HG02588 (cell line): Measurements from ENCODE around the gene TUBGCP3.
"Not testable (repeated sequence)": the region's sequence is repeated elsewhere in the genome, so short reads cannot be mapped to it uniquely, and the experiment has no call there.

Experiments
- ATAC-seq: cut with Tn5 transposase; IDR thresholded peaks from one replicate; pipeline ENCODE4 v1.9.1; 2021; ENCODE audit warnings: mild to moderate bottlenecking, moderate library complexity; ENCODE audit not compliant: unreplicated experiment

The TUBGCP3 gene

DNA sequence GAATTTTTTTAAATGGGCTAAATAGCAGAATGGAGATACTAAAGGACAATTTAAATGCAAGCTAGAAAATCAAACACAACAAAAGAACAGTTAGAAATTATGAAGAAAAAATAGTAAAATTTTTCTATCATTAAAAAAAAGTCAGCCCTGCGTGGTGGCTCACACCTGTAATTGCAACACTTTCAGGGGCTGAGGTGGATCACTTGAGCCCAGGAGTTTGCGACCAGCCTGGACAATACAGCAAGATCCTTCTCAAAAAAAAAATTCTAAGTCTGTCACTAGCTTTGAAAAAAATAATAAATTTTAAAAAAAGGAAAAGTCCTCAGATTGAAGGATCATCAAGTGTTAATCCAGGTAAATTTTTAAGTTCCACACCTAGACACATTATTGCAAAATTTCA is 7.7 kb downstream of the TUBGCP3 start:
- ATAC-seq, result no peak

DNA sequence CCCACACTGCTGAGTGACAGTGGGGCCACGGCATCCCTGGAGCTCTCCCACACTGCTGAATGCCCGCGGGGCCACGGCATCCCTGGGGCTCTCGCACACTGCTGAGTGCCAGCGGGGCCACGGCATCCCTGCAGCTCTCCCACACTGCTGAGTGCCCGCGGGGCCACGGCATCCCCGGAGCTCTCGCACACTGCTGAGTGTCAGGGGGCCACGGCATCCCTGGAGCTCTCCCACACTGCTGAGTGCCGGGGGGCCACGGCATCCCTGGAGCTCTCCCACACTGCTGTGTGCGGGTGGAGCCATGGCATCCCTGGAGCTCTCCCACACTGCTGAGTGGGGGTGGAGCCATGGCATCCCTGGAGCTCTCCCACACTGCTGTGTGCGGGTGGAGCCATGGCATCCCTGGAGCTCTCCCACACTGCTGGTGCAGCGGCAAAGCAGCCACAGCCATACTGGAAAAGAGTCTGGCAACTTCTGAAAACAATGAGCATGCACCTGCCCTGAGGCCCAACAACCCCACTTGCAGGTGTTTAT is 8.6 kb downstream of the TUBGCP3 start:
- no peak for ATAC-seq

DNA sequence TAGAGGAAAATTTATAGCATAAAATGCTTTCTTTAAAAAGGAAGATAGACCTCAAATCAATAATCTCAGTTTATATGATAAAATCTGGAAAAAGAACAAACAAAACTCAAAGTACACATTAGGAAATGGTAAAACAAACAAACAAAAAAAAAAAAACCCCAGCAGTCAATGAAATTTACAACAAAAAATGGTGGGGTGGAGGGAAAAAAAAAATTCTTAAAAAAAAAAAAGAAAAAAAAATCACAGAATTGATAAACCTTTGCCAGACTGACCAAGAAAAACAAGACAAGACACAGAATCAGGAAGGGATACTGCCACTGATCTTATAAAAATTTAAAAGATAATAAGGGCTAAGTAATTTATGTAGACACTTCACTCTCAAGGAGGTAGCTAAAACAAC is 11.2 kb downstream of the TUBGCP3 start:
- ATAC-seq, result no peak

DNA sequence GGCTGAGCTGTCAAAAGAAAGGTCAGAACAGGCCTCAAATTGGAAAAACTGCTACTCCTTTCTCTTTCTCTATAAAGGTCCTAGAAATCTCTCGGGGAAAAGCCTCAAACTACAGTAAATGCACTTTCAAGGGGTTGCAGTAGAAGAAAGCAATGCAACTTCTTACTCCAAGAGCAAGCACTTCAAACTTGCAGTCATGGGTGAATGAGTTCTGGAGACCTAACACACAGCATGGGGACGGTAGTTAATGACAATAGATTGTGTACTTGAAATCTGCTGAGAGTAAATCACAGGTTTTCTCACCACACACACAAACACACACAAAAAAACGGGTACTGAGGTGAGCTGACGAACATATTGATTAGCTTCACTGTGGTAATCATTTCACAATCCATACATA is 11.8 kb downstream of the TUBGCP3 start:
- ATAC-seq, result no peak

DNA sequence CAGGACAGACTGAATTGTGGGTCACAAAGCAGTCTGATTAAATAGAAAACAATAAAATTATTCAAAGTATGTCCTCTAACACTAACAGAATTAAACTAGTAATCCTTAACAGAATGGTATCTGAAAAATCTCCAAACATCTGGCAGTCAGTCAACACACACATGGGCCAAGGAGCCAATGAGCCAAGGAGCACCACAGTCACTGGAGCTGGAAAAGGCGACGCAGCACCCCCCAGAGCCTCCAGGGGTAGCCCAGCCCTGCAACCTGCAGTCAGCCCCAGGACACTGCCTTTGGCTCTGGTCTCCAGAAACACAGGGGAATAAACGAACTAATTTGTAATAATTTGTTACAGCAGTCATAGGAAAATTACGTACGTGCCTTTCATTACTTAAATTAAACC is 12.3 kb downstream of the TUBGCP3 start:
- no peak for ATAC-seq

DNA sequence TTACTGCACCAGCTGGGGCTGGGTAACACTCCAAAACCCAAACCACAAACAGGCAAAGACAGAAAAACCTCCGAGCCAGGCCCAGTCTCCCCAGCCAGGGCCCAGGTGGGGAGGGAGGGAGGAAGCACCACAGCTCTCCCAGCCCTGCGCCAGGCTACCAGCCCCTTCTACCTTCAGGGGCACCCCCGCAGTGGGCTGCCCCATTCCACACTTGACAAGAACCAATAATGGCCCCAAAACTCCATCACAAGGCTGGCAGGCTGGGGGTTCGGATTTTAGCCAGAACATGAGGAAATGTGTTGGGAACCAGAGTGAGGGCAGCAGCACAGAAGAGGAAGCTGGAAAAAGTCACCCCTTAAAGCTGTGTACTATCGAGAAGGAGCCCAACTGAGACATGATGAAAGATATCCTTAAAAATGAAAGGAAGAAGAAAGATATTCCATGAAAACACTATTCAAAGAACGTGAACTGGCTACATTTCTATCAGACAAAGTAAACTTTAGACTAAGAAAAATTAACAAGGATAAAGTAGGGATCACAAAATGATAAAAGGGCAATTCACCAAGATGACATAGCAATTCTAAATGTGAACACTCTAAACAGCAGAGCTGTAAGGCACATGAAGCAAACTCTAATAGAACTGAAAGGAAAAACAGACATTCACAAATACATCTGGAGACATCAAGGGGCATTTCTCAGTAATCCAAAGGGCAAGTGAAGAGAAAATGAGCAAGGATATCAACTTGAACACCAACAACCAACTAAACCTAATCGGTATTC is 12.9 kb downstream of the TUBGCP3 start:
- no peak for ATAC-seq

DNA sequence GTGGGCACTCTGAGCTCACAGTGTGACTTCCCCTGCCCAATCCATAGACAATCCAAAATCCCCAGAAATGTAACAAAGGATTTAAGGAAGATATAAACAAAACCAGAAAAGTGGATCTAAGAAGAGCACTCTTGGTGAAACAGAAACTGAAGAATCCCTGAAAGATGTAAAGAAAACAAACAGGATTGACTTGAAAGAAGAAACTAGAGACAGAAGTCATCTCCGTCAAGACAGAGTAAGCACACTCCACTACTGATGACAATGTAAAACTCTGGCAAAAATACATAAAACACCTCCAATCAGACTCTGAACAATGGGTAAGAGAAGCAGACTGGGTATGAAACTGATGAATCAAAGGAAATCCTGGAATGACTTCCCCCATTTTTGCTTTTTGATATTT is 13.5 kb downstream of the TUBGCP3 start:
- ATAC-seq, result no peak

DNA sequence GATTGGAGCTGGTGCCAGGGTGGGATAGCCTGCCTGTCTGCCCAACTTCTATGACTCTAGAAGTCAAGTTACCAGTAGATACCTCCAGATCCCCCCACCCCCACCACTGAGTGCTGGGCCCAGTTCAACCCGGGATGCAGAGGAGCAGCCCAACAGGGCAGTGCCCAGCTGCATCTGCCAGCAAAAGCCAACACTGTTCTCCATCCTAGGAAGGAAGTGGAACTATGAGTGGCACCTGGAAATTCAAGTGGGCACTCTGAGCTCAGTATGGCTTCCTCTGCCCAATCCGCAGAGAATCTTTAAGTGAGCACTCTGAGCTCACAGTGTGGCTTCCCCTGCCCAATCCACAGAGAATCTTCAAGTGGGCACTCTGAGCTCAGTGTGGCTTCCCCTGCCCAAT is 14.2 kb downstream of the TUBGCP3 start:
- no peak for ATAC-seq

DNA sequence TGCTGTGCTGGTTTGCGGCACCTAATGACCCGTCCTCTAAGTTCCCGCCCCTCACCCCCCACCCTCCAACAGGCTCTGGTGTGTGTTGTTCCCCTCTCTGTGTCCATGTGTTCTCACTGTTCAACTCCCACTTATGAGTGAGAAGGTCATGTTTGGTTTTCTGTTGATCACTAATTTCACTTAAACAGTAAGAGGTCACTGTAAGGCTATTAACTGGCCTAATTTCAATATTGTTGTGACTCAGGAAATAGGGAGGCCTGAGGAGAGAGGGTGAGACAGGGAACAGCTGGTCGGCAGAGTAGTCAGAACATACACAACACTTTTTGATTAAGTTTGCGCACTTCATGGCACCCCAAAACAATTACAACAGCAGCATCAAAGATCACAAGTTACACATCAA is 15.6 kb downstream of the TUBGCP3 start:
- no peak for ATAC-seq

DNA sequence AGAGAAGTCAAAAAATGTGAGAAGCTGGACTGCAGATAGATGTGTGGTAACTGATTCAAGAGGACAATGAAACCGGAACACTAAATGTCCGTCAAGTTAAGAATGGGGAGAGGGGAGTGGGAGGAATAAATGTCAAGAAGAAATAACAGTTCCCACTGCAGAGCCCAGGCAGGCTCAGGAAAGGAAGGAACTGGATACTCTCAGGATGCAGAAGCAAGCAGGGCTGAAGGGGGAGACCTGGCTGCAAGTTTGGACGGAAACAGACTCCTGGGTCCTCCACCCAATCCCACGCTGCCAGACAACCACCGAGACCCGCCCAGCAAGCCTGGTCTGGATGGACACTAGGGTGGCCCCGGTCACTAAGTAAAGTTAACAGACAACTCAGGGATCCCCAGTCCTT is 18.1 kb downstream of the TUBGCP3 start:
- ATAC-seq, result no peak

DNA sequence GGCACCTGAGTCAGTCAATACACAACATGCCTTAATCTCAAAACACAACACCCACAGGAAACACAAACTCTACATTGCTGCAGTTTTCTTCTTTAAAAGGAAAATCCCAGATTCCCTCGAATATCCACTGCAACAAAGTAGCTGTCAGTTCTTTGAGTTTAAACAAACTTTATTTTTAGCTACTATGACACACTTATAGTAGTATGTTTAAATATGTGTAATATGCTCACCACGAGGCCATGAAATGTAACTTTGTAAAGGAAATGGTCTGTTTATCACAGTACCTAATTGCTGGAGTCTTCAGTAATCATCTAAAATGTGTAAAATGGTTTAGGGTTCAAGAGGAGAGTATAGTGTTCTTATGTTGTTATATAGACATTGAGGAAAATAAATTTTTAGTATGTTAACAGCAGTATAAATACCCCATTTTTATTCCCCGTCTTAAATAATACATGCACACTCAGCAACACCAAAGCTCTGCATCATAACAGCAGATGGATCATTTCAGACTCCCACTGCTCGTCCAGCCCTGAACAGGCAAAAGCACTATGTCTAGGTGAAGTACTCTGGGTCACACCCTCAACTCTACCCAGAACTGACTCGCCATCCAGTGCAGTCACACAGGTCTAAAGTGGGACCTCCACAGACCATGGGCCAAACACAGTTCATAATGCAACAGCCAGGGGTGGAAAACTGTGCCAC is 20.6 kb downstream of the TUBGCP3 start:
- ATAC-seq, result no peak

DNA sequence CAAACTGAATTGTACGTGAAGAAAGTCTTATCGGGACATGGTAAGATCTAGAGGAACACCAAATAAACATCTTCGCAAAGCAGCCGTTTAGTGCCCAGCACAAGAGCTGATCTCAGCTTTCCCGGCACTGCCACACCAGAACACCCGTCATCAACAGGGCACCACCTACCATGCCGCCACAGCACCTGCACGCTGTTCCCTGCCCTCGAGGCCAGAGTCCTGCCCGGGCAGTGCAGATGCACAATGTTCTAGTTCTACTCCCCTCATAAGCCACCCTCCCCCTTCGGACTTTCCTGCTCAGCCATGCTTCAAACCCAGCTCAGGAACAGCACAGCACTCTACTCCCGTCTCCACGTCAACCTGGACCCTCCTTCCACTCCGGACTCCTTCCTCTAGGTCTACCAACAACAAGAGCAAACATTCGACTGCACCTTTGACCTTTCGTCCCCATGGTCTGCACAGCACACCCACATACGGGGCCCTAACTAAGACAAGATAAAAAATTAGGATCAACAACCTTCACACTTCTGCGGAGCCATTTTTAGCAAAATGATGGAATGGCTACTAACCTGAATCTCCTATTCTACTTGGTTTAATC is 25.1 kb downstream of the TUBGCP3 start:
- no peak for ATAC-seq

DNA sequence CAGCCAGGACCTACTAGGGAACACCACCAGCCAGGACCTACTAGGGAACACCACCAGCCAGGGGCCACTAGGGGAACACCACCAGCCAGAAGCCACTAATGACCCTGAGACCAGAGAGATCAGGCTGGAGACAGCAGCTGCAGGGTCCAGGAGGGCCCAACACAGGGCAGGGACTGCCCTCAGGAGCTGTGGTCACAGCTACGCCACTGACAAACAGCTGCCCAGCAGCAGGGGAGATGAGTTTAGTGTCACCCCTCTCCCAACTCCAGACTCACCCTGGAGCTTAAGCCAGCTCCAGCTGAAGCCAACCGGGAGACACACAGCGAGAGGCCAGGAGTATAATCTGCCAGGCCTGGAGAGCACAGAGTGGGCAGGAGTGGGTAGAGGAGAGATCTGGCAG is 25.7 kb downstream of the TUBGCP3 start:
- no peak for ATAC-seq

DNA sequence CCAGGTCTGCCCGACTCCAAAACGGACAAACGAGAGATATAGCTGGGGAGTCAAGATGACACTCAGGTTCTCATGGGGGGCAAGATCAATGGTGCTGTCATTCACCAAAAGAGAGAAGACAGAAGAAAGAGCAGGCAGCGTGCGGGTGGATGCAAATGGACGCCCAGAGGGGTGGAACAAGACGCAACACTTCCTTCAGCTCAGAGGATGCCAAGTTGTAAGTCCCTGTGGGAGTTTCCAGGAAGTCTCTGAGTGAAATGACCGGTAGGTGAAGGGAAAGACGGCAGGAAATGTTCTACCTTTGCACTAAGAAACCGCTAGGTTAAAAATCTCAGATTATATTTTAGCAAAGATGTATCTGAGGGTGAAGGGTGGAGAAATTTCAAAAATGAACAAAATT is 26.5 kb downstream of the TUBGCP3 start:
- no peak for ATAC-seq

DNA sequence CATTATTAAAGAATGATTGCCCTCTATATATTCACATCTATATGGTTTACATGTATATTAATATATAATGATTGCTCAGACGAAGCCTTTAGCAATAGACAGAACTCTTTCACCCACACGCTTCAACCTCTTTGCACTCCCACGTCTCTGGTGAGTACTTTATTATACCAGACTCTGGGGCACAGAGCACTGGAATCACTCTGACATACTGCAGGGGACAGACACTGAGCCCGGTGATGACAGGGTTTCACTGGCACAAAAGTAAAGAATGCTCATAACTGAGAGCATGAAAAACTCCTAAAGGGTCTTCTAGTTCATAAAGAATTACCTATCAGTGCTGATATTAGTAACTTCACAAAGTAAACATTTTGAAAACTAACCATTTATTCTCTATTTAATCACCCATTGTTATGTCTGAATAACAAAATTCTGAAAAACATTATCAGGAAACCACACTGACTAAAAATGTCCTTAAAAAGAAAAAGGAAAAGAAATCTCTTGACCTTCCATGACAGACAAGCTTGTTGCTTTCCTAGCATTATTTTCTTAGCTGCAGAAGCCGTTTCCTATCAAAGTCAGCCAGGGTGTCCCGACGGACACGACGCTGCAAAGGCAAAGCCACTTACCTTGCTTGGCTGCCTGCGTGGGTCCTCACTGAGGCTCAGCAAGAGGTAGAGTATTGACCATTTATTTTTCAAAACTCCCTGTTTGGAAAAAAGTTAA is 29.1 kb downstream of the TUBGCP3 start:
- no peak for ATAC-seq

DNA sequence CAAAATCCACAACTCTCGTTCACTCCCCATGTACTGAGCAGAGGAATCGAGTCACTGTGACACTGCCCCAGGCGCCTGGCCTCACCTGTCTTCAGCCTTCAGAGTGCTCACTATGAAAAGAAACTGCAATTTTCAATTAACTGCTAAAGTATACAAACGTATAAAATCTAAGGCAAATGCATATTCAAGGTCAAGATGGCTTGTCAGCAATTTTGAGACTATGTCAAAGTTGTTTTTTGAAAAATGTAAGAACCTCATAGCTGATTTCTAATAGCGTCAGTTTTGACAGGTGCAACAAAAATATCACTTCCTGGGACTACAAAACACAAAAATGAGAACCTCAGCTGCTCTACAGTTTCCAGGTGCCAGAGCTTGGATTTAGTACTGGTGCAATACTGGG is 31.4 kb downstream of the TUBGCP3 start:
- no peak for ATAC-seq

DNA sequence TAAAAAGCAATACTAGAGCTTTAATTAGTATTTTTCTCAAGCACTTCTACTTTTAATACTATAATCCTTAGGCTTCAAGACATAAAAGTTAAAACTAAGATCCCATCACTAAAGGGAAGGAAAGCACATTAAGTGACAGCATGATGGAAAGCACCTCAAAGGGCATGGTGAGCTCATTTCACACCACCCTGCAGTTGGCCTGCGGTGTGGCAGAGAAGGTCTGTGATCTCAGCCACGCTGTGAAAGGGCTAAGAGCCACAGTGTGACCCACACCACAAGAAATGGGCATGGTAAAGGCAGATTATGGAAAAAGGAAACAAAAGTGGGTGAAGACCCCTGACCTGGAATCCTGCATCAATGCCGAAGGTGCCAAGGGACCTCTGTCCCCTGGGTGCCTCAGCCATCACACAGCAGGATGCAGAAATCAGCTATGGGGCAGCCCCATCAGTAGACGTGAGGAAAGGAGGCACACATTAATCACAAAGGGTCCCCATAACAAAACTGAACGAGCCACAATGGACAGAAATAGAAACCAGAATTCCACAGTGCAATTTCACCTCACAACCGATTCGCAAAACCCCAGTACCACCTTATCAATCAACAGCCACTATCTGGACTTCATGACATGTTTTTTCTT is 33.6 kb downstream of the TUBGCP3 start:
- ATAC-seq, result no peak

DNA sequence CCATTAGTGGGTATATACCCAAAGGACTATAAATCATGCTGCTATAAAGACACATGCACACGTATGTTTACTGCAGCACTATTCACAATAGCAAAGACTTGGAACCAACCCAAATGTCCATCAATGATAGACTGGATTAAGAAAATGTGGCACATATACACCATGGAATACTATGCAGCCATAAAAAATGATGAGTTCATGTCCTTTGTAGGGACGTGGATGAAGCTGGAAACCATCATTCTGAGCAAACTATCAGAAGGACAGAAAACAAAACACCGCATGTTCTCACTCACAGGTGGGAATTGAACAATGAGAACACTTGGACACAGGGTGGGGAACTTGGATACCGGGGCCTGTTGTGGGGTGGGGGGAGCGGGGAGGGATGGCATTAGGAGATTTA is 39.0 kb downstream of the TUBGCP3 start:
- ATAC-seq, result not testable (repeated sequence)

DNA sequence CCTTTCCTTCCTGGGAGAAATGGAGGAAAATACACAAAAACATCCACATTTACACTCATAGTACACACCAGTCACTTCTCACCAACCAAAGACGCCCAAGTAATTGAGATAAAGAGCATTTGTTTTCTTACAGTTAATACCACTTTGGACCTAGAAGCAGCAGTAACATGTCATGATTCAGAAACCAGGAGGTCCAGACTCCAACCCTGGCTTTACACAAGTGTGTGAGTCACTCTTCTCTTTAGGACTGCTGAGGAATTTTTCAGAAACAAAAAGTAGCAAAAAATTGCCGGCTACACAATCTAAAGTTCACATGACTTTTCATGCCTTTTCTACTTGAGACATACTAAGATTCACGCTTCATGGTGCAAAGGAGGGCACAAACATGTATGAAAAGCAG is 42.1 kb downstream of the TUBGCP3 start:
- ATAC-seq, result no peak

DNA sequence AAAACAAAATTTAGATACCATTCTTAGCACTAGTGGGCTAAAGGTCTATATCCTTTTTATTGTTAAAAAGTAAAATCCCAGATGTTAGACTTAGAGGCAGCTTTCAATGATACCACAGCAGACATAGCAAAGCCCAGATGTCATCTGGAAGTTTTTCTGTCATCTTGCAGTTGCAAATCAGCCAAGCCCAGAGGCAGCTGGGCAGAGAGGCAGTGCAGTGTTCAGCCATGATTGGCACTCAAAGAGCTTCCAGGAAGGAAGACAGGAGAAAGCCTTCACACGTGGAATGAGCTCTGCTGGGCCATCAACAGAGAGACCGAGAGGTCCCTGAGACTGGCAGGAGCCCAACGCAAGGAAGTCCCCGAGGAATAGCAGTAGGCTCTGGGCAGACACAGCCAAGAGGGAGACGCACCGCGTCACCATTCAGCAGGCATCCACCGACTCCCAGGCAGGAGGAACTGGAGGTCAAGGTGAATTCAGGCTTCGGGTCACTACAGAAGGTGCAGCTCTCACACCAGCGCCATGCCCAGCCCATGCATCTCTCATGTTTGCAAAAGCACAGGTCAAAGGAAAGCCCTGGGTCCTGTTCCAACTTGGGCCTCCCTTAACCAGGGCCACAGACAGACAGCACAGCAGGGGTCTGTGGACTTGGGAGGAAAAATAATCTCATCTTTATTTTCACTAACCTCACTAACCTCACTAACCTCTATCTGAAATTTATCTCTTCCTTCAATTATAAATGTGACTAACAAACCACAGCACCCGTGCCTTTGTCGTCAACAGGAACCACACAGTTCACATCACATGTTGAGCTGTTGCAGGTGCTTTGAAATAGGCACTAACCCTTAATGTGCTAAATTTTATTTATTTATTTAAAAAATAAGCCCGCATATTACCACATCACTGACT is 54.9 kb downstream of the TUBGCP3 start:
- ATAC-seq, result no peak
